Sciatic nerve (tissue), 2 donors: ENCODE results near the gene PRPF38A. TPM values are rescaled to one million over a fixed set of nuclear protein-coding genes. Genes with fewer than 3 reads are reported as not detected.
"Not testable (repeated sequence)": the region's sequence is repeated elsewhere in the genome, so short reads cannot be mapped to it uniquely, and the experiment has no call there.

Experiments
- ATAC-seq: fragments of 200-7000 bp; cut with Tn5 transposase; one replicate; pipeline ENCODE4 v1.9.1; 2020; ENCODE audit warnings: mild to moderate bottlenecking, moderate library complexity
- DNase-seq: peaks from one replicate; pipeline ENCODE4 v3.0.0-alpha.2; 2020; ENCODE audit warnings: low spot score
- intact Hi-C: fragments of 100-400 bp; cut with DNase I; formaldehyde crosslinking; loops from one replicate; pipeline ENCODE4 v1.14.2; 2022
- total RNA-seq: library from RNA; stranded (reverse); fragmentation: NEBNext Ultra II Directional; extraction: Animal tissue kit (Norgen Biotek cat#: 25700); gene quantifications from one replicate; pipeline ENCODE4 v1.2.1, GENCODE V29; 2021
- donor health status: DM: no; HTN: no; CAD: no.
- donor health status: DM: no; HTN: no; CAD: no.

The PRPF38A gene
- 38.8 TPM for total RNA-seq

- intact Hi-C loops: no loop called here
- DNase-seq (peak; percentile 99), ATAC-seq (peak; percentile 100)
Observed at GRCh38 chr1:52404116-52404974, at the start of gene PRPF38A, which contains the start of gene ORC1. Gene PRPF38A, plus strand, starts transcription at chr1:52404602. Its CDS starts 148 bp downstream, at chr1:52404750. Gene ORC1, minus strand, starts transcription at chr1:52404423. Its CDS starts 2,200 bp downstream, at chr1:52402223.

- intact Hi-C loops: no loop called here
- DNase-seq: no peak
Observed at GRCh38 chr1:52355436-52355835, 49.0 kb upstream of the PRPF38A start.

GRCh38 chr1:52355847-52356505, 48.4 kb upstream of the PRPF38A start:
- intact Hi-C loops: no loop called here
- ATAC-seq (no peak), DNase-seq (no peak)

More at GRCh38 chr1:52355436-52355835, 49.0 kb upstream of the PRPF38A start:
- ATAC-seq: no peak

GRCh38 chr1:52356818-52357355, 47.5 kb upstream of the PRPF38A start:
- DNase-seq: no peak
- ATAC-seq: no peak
- intact Hi-C loops: no loop called here

- ATAC-seq: no peak
- intact Hi-C loops: no loop called here
- no peak for DNase-seq
Observed at GRCh38 chr1:52357397-52357796, 47.0 kb upstream of the PRPF38A start.

GRCh38 chr1:52358851-52359497, 45.4 kb upstream of the PRPF38A start:
- no peak for ATAC-seq
- no peak for DNase-seq
- intact Hi-C loops: no loop called here

GRCh38 chr1:52359676-52360594, 44.5 kb upstream of the PRPF38A start:
- DNase-seq: no peak
- intact Hi-C loops: no loop called here
- ATAC-seq: no peak

- intact Hi-C loops: no loop called here
- ATAC-seq (no peak), DNase-seq (no peak)
Observed at GRCh38 chr1:52360595-52360968, 43.8 kb upstream of the PRPF38A start.

- intact Hi-C loops: no loop called here
- DNase-seq (no peak), ATAC-seq (no peak)
Observed at GRCh38 chr1:52364235-52364839, 40.1 kb upstream of the PRPF38A start.

GRCh38 chr1:52365071-52365745, 39.2 kb upstream of the PRPF38A start:
- peak; percentile 51 for ATAC-seq
- intact Hi-C loops: no loop called here
- peak; percentile 72 for DNase-seq

- DNase-seq (peak; percentile 98), ATAC-seq (peak; percentile 96)
- intact Hi-C loops: no loop called here
Observed at GRCh38 chr1:52365746-52366516, 38.5 kb upstream of the PRPF38A start, which contains the start of gene CC2D1B. Gene CC2D1B, minus strand, starts transcription at chr1:52366205. Its CDS starts 1,585 bp downstream, at chr1:52364620.

GRCh38 chr1:52366517-52366827, 37.9 kb upstream of the PRPF38A start:
- no peak for DNase-seq
- ATAC-seq: no peak
- intact Hi-C loops: no loop called here

- no peak for ATAC-seq
- intact Hi-C loops: no loop called here
Observed at GRCh38 chr1:52367272-52367671, 37.1 kb upstream of the PRPF38A start.

GRCh38 chr1:52368383-52369172, 35.8 kb upstream of the PRPF38A start:
- DNase-seq (no peak), ATAC-seq (no peak)
- intact Hi-C loops: no loop called here

More at GRCh38 chr1:52367272-52367671, 37.1 kb upstream of the PRPF38A start:
- no peak for DNase-seq

- intact Hi-C loops, ATAC-seq: not testable (repeated sequence)
Observed at GRCh38 chr1:52369851-52370250, 34.6 kb upstream of the PRPF38A start.

GRCh38 chr1:52385376-52385775, 19.0 kb upstream of the PRPF38A start:
- DNase-seq (no peak), ATAC-seq (no peak)
- intact Hi-C loops: no loop called here

More at GRCh38 chr1:52369851-52370250, 34.6 kb upstream of the PRPF38A start:
- DNase-seq: not testable (repeated sequence)
